Natural killer cell treated with Interleukin-12 subunit alpha and Interleukin-12 subunit beta and Interleukin-15 and Interleukin-18, amount 100 ng/mL, for 72 hours (primary cell): ENCODE results near the gene TCF7L1. TPM values are rescaled to one million over a fixed set of nuclear protein-coding genes. Genes with fewer than 3 reads are reported as not detected.

Source experiments
- ATAC-seq, 2 donors: fragments of 150-1000 bp; cut with Tn5 transposase in 1 of 2; sonication (Bioruptor Pico), chemical (Tn5 transposase) in 1 of 2; 2 replicates each; pipeline ENCODE4 v1.10.0; 2021
- DNase-seq: peaks from one replicate; pipeline ENCODE4 v3.0.0; 2022; ENCODE audit warnings: low spot score
- H3K27ac Mint-ChIP-seq, 2 donors: 1 replicate in 1 of 2; 2 replicates in 1 of 2; pipeline ENCODE4 v1.8.0; 2022; ENCODE audit warnings: mixed read lengths in 2 of 2, mild to moderate bottlenecking in 1 of 2, moderate library complexity in 1 of 2
- H3K27me3 Mint-ChIP-seq, 2 donors: 1 replicate in 1 of 2; 2 replicates in 1 of 2; pipeline ENCODE4 v1.8.0; 2022; ENCODE audit warnings: mixed read lengths in 2 of 2
- H3K36me3 Mint-ChIP-seq: one replicate; pipeline ENCODE4 v1.8.0; 2022; ENCODE audit warnings: mixed read lengths
- H3K4me1 Mint-ChIP-seq, 2 donors: 1 replicate in 1 of 2; 2 replicates in 1 of 2; pipeline ENCODE4 v1.8.0; 2022; ENCODE audit warnings: low read depth in 2 of 2, mixed read lengths in 2 of 2, mild to moderate bottlenecking in 1 of 2
- H3K4me3 Mint-ChIP-seq: one replicate; pipeline ENCODE4 v1.8.0; 2022; ENCODE audit warnings: mixed read lengths
- H3K9me3 Mint-ChIP-seq: 2 replicates; pipeline ENCODE4 v1.8.0; 2022; ENCODE audit warnings: mixed read lengths
- total RNA-seq, 2 donors: library from RNA; stranded (reverse); gene quantifications; one replicate each; pipeline ENCODE4 v1.2.3, GENCODE V29; 2022

TCF7L1 gene
- total RNA-seq, 2 donors from 2014 or later, result 0.14 TPM; not detected in 1

DNA sequence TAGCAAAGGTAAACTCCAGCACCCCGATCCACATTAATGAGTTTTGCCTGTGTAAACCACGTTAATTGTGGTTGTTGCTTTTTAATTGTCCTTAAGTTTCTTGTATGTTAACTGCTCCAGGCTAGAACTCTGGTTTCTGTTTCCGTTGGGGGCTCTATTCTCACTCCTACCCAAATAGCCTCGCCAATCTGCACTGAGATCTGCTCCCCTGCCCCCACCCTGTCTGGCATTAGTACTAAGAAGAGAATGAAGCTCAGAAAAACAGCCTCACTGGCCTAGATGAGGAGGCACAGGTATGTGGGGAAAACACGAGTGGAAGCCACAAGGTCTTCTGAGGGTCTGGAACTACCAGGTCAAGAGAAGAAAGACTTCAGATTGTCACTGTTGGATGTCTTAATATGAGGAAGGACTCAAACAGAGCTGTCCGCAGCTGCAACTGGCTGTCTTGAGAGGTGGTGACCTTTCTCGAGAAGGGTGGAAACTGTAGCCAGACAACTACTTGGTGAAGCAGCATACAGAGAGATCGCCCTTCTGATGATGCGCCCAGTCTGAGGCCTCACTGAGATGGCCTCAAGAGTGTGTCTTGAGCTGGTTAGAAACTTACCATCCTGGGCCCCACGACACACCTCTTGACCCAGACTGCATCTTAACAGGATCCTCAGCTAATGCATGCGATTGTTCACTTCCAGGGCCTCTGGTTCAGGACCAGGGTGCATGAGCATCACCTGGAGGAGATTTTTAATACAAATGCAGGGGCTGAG, 121.5 kb downstream of the TCF7L1 start:
- Mint-ChIP-seq H3K4me3 (no peak overlapping the region), H3K9me3 (no peaks in the 10 kb centered on the region), H3K4me1 (no peaks in the 10 kb centered on the region), H3K27me3 (no peaks in the 10 kb centered on the region), H3K27ac (no peak overlapping the region), H3K36me3 (no peaks in the 10 kb centered on the region)
- DNase-seq (peak; percentile 8), ATAC-seq (no peak)

- H3K27ac Mint-ChIP-seq, result no peak overlapping the region
- DNase-seq, result peak; percentile 40
- no peaks in the 10 kb centered on the region for H3K9me3 Mint-ChIP-seq
- H3K36me3 Mint-ChIP-seq, result no peaks in the 10 kb centered on the region
- no peak for ATAC-seq
- H3K4me3 Mint-ChIP-seq, result no peak overlapping the region
- no peaks in the 10 kb centered on the region for H3K27me3 Mint-ChIP-seq
- no peaks in the 10 kb centered on the region for H3K4me1 Mint-ChIP-seq
Measured at GRCh38 chr2:85255456-85255812, 122.2 kb downstream of the TCF7L1 start.

DNA sequence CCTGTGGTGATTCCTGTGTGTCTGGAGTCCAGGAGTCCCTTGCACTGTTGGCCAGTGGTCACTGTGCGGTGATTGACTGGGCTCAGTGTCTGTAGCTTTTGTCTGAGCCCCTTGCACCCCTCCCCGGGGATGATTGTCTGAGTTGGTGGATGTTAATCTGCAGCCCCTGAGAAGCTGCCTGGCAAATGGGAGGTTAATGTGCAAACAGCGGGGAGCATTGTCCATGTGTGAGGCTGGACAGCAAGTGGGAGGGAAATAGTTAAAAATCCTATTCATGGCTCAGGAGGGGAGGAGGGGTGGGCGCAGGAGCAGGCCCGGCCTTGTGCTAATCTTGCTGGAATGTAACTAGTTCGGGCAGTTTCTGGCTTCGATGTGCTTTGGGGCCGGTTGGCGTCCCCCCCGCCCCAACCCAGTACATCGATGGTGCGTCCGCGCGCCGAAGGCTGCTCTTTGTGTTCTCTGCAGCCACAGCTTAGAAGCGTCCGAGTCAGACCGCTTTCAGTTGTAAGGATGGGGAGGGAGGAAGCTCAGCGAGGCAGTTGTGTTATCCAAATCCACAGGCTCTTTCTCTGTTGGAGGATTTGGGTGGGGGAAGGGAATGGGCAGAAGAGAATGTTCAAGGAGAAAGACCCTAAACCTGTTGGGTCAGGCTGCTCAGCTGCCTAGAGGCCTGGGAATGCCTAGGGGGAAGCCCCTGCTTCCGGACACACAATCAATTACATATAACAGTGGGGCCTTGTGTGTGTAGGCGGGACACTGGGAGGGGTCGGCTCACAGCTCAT, 122.8 kb downstream of the TCF7L1 start:
- Mint-ChIP-seq H3K9me3 (no peaks in the 10 kb centered on the region), H3K4me1 (no peaks in the 10 kb centered on the region), H3K4me3 (no peak overlapping the region), H3K27me3 (no peaks in the 10 kb centered on the region), H3K36me3 (no peaks in the 10 kb centered on the region), H3K27ac (no peak overlapping the region)
- ATAC-seq (no peak), DNase-seq (peak; percentile 23)

DNA sequence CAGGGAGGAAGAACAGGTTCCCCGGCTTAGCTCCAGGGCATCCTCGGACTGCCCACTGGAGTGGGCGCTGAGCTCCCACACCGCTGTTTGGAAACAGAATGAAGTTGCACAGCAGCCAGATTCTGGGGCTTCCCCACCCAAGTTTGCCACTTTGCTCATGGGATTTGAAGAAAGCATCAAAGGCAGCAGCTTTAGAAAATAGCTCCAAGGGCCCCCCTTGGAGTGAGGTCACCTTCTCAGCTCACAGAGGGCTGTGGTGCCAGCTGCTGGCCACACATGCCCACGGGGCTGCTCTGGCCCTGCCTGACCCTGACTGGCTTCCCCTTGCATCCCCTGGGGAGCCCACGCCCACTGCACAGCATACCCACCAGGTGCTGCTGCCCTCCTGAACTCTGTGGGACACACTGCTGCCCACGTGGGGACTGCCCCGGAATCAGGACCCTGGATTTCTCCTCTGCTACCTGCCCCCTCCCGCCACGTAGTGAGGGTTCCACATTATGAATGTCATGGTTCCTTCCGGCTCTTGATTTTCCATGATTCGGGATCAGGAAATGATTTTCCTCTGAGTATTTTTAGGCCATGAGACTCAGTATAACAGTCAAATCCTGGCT, 124.3 kb downstream of the TCF7L1 start:
- DNase-seq (no peak), ATAC-seq (no peak)
- Mint-ChIP-seq H3K4me1 (no peaks in the 10 kb centered on the region), H3K36me3 (no peaks in the 10 kb centered on the region), H3K27me3 (peaks cover 0 to 2% of the 10 kb centered on the region in 2 donors), H3K4me3 (no peak overlapping the region), H3K9me3 (no peaks in the 10 kb centered on the region), H3K27ac (no peak overlapping the region)

DNA sequence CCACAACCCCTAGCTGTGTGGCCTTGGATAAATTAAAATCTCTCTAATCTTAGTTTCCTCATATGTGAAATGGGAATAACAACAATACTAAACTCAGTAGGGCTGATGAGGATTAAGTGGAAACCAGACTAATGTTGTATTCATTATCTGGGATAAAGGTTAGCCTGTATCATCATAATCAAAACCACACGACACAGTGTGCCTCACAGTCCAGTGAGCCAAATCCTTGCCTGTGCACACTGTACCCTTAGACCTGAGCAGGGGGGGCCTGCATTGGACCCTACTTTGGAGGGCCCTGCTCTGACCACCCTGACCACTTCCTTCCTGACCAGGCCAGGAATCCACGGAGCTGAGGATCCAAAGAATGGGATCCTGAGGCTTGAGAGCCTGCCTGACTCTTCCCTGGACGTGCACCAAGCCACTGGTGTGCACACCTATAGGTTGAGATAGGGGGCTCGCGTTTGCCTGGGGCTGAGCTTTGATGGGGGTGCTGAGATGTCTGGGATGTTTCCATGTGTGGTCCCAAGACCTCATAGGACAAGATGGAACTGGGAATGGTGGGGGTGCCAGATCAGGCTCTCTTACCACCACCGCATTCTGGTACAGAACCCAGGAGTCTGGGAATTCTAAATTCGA, 124.9 kb downstream of the TCF7L1 start:
- Mint-ChIP-seq H3K4me1 (no peaks in the 10 kb centered on the region), H3K27me3 (peaks cover 0 to 2% of the 10 kb centered on the region in 2 donors), H3K9me3 (no peaks in the 10 kb centered on the region), H3K4me3 (no peak overlapping the region), H3K27ac (no peak overlapping the region), H3K36me3 (no peaks in the 10 kb centered on the region)
- no peak for DNase-seq
- no peak for ATAC-seq

- Mint-ChIP-seq H3K27me3 (peaks cover 4 to 10% of the 10 kb centered on the region in 2 donors), H3K27ac (no peak overlapping the region), H3K4me1 (no peaks in the 10 kb centered on the region), H3K4me3 (no peak overlapping the region), H3K9me3 (no peaks in the 10 kb centered on the region), H3K36me3 (no peaks in the 10 kb centered on the region)
- ATAC-seq (no peak), DNase-seq (no peak)
Measured at GRCh38 chr2:85259101-85259590, 126.0 kb downstream of the TCF7L1 start.

- ATAC-seq (no peak), DNase-seq (no peak)
- Mint-ChIP-seq H3K9me3 (no peaks in the 10 kb centered on the region), H3K4me1 (no peaks in the 10 kb centered on the region), H3K27me3 (peaks cover 4 to 10% of the 10 kb centered on the region in 2 donors), H3K27ac (no peak overlapping the region), H3K36me3 (no peaks in the 10 kb centered on the region), H3K4me3 (no peak overlapping the region)
Measured at GRCh38 chr2:85259879-85260278, 126.7 kb downstream of the TCF7L1 start.

DNA sequence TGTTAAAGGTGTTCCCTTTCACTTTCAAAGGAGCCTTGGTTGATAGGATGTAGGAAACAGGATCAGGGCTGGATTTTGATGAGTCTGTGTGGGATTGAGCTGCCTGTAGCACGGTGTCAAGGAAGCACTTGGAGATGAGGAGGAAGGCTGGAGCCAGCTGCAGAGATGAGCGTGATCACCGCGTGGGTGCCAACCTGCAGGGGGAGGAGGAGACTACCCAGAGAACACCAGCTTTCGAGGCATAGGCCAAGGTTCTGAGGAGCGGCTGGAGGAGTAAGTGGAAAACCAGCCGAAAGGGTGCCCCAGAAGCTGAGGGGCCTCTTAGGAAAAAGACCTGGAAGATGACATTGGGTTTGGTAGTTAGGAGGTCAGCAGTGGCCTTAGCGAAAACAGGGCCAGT, 130.4 kb downstream of the TCF7L1 start:
- Mint-ChIP-seq H3K4me1 (no peaks in the 10 kb centered on the region), H3K9me3 (no peaks in the 10 kb centered on the region), H3K36me3 (no peaks in the 10 kb centered on the region), H3K27me3 (peaks cover 4 to 12% of the 10 kb centered on the region in 2 donors), H3K4me3 (no peak overlapping the region), H3K27ac (no peak overlapping the region)
- ATAC-seq (no peak), DNase-seq (no peak)

- Mint-ChIP-seq H3K4me3 (no peak overlapping the region), H3K9me3 (no peaks in the 10 kb centered on the region), H3K27ac (no peak overlapping the region), H3K4me1 (no peaks in the 10 kb centered on the region), H3K27me3 (peaks cover 8 to 17% of the 10 kb centered on the region in 2 donors), H3K36me3 (no peaks in the 10 kb centered on the region)
- DNase-seq, result no peak
- no peak for ATAC-seq
Measured at GRCh38 chr2:85264471-85264870, 131.3 kb downstream of the TCF7L1 start.

DNA sequence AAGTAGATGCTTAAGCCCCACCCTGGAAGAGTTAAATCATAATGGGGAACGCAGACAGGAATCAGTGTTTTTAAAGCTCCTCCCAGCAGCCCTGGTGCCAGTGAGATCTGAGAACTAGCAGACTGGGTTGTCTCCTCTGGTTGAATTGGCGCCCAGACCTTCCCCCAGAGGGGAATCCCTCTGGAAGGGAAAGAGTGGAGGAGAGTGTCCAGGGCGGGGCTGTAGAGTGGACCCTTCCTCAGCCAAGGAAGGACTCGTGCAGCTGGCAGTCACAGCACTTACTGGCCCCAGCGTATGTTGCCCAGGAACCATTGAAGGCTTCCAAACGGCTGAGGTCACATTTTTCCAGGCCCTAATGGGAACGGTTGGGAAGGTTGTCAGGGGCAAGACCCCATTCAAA, 132.1 kb downstream of the TCF7L1 start:
- peaks cover 8 to 17% of the 10 kb centered on the region in 2 donors for H3K27me3 Mint-ChIP-seq
- no peak for ATAC-seq
- no peak overlapping the region for H3K27ac Mint-ChIP-seq
- no peaks in the 10 kb centered on the region for H3K9me3 Mint-ChIP-seq
- no peak for DNase-seq
- no peaks in the 10 kb centered on the region for H3K4me1 Mint-ChIP-seq
- no peak overlapping the region for H3K4me3 Mint-ChIP-seq
- no peaks in the 10 kb centered on the region for H3K36me3 Mint-ChIP-seq

DNA sequence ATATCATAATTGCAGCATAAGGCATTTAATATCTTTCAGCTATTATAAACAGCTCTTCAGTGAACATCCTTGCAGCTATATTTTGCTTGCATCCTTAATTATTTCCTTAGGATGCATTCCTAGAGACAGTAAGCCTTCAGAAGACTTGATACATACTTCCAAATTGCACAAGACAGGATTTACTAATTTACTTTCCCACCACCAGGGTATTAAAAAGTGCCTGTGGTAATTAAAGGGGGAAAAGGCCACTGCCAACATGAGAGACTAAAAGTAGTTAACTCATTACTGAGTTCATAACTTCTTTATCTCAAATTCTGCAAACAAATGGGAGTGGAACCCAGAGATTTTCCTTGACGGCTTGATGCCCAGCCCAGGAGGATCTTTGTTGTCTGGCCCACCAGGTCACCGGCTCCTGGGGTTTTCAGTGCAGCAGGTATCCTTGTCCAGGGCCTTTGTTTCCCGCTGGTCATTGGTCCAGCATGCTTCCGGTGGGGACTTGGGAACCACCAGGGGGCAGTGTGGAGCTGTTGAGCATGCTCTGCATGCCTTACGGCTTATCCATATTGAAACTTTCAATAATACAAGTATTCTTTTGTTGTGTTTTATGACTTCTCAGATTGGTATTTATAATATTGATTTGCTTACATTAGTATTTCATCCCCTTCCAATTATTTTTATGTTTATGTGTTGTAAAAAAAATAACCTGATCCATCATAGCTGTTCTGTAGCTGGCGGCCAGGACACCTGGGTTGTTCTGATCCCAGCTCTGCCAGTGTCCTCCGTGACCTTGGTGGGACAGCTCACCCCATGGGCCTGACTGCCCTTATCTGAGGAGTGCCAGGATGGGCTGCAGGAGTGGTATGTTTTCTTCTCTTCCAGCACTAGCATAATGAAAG, 133.2 kb downstream of the TCF7L1 start:
- Mint-ChIP-seq H3K27me3 (peaks cover 11 to 17% of the 10 kb centered on the region in 2 donors), H3K4me3 (no peak overlapping the region), H3K27ac (no peak overlapping the region)

DNA sequence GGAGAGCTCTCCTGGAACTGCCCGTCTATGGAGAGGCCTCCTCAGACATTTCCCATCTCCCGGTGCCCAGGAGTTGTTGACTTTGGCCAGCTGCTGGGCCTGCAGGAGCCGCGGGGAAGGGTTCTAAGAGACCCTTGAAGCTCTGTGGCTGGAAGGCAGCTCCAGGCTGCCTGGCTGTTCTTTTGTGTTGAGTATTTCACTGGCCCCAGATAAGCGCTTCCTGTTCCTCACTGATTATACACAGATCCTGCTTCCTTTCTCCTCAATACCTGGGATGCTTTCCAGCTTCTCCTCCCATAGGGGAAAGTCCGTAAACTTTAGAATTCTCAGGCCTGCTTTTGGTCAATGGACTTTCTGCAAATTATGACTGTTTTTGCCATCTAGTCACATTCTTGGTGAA, 136.8 kb downstream of the TCF7L1 start:
- no peaks in the 10 kb centered on the region for H3K36me3 Mint-ChIP-seq
- H3K27me3 Mint-ChIP-seq, result peaks cover 7 to 12% of the 10 kb centered on the region in 2 donors
- H3K4me1 Mint-ChIP-seq, result no peaks in the 10 kb centered on the region
- ATAC-seq (no peak), DNase-seq (no peak)
- H3K4me3 Mint-ChIP-seq, result no peak overlapping the region
- H3K27ac Mint-ChIP-seq, result no peak overlapping the region
- H3K9me3 Mint-ChIP-seq, result no peaks in the 10 kb centered on the region

More for the DNA sequence above, 133.2 kb downstream of the TCF7L1 start:
- no peaks in the 10 kb centered on the region for H3K9me3 Mint-ChIP-seq
- no peaks in the 10 kb centered on the region for H3K36me3 Mint-ChIP-seq
- DNase-seq, result peak; percentile 79
- H3K4me1 Mint-ChIP-seq, result no peaks in the 10 kb centered on the region
- ATAC-seq, result peak; percentile 69 to 85

GRCh38 chr2:85272357-85272756, 139.2 kb downstream of the TCF7L1 start:
- Mint-ChIP-seq H3K4me1 (no peaks in the 10 kb centered on the region), H3K36me3 (no peaks in the 10 kb centered on the region), H3K27ac (no peak overlapping the region), H3K9me3 (no peaks in the 10 kb centered on the region), H3K27me3 (peaks cover 12 to 16% of the 10 kb centered on the region in 2 donors), H3K4me3 (no peak overlapping the region)
- no peak for DNase-seq
- no peak for ATAC-seq
